Medulla oblongata (tissue), 1 donor: ENCODE results near the gene MED13.
"Not testable (repeated sequence)": the region's sequence is repeated elsewhere in the genome, so short reads cannot be mapped to it uniquely, and the experiment has no call there.

Experiments used
- DNase-seq: peaks from one replicate; pipeline ENCODE4 v3.0.0-alpha.2; 2015; ENCODE audit errors: extremely low spot score

The MED13 gene

GRCh38 chr17:61996916-61997605 lies 68.0 kb downstream of the MED13 start:
- DNase-seq, result no peak

GRCh38 chr17:61989509-61989908 lies 75.6 kb downstream of the MED13 start:
- no peak for DNase-seq

GRCh38 chr17:61986898-61987297 lies 78.2 kb downstream of the MED13 start:
- no peak for DNase-seq

- DNase-seq, result no peak
Measured at GRCh38 chr17:61984821-61985220, 80.3 kb downstream of the MED13 start.

- DNase-seq, result no peak
Measured at GRCh38 chr17:61981323-61981722, 83.8 kb downstream of the MED13 start.

- no peak for DNase-seq
Measured at GRCh38 chr17:61980535-61980934, 84.5 kb downstream of the MED13 start.

GRCh38 chr17:61974115-61974514 lies 91.0 kb downstream of the MED13 start:
- DNase-seq, result no peak

- no peak for DNase-seq
Measured at GRCh38 chr17:61972311-61972710, 92.8 kb downstream of the MED13 start.

GRCh38 chr17:61970030-61970429 lies 95.0 kb downstream of the MED13 start:
- no peak for DNase-seq

- DNase-seq, result no peak
Measured at GRCh38 chr17:61968757-61969156, 96.3 kb downstream of the MED13 start.

- no peak for DNase-seq
Measured at GRCh38 chr17:61967729-61968128, 97.3 kb downstream of the MED13 start.

GRCh38 chr17:61966191-61966590 lies 98.9 kb downstream of the MED13 start:
- DNase-seq, result no peak

- DNase-seq, result no peak
Measured at GRCh38 chr17:61955619-61956018, 109.5 kb downstream of the MED13 start.

- DNase-seq, result no peak
Measured at GRCh38 chr17:61947367-61948078, 117.6 kb downstream of the MED13 start.

- no peak for DNase-seq
Measured at GRCh38 chr17:61946359-61946758, 118.7 kb downstream of the MED13 start.

- DNase-seq, result no peak
Measured at GRCh38 chr17:61943117-61943516, 122.0 kb downstream of the MED13 start.

GRCh38 chr17:61942085-61942484 lies 123.0 kb downstream of the MED13 start:
- no peak for DNase-seq

GRCh38 chr17:61928101-61928436 lies 137.0 kb downstream of the MED13 start:
- DNase-seq, result no peak

GRCh38 chr17:61927208-61928100 lies 137.6 kb downstream of the MED13 start, which contains the start of gene INTS2:
TSS of gene INTS2 (minus strand) at chr17:61927982. CDS start at chr17:61926644, 1,338 bp downstream.
- DNase-seq, result peak; percentile 98

GRCh38 chr17:61926826-61927207 lies 138.3 kb downstream of the MED13 start:
- no peak for DNase-seq

GRCh38 chr17:61915162-61915561 lies 149.9 kb downstream of the MED13 start:
- DNase-seq, result not testable (repeated sequence)

- no peak for DNase-seq
Measured at GRCh38 chr17:61908292-61909037, 156.6 kb downstream of the MED13 start.
